CD4-positive, alpha-beta T cell treated with Interleukin-10 for 1 hour (primary cell): ENCODE measurements around the gene NLRP14.

Experiments
- DNase-seq: peaks from one replicate; pipeline ENCODE4 v3.0.0-alpha.2; 2020

The NLRP14 gene

GRCh38 chr11:7020183-7020917 lies at the start of gene NLRP14, which contains the start of gene ZNF214:
Gene NLRP14, plus strand, starts transcription at chr11:7020479. Its CDS starts 18,108 bp downstream, at chr11:7038587.
Gene ZNF214, minus strand, starts transcription at chr11:7020346. Its CDS starts 17,511 bp downstream, at chr11:7002835.
- no peak for DNase-seq

GRCh38 chr11:6979365-6979764 lies 40.9 kb upstream of the NLRP14 start:
- DNase-seq: no peak

GRCh38 chr11:6986487-6986886 lies 33.8 kb upstream of the NLRP14 start:
- no peak for DNase-seq

GRCh38 chr11:6988506-6988905 lies 31.8 kb upstream of the NLRP14 start:
- no peak for DNase-seq

GRCh38 chr11:6991227-6991626 lies 29.1 kb upstream of the NLRP14 start:
- DNase-seq: no peak

- DNase-seq: no peak
These were observed 28.3 kb upstream of the NLRP14 start for GRCh38 chr11:6992026-6992425.

GRCh38 chr11:6992457-6993417 lies 27.5 kb upstream of the NLRP14 start:
- DNase-seq: no peak

GRCh38 chr11:6995703-6996102 lies 24.6 kb upstream of the NLRP14 start:
- no peak for DNase-seq

- DNase-seq: no peak
These were observed 15.8 kb upstream of the NLRP14 start for GRCh38 chr11:7004482-7004881.

- DNase-seq: no peak
These were observed 6.2 kb upstream of the NLRP14 start for GRCh38 chr11:7014118-7014517.

GRCh38 chr11:7016011-7016410 lies 4.3 kb upstream of the NLRP14 start:
- DNase-seq: no peak

GRCh38 chr11:7019500-7020182 lies 638 bp upstream of the NLRP14 start:
- no peak for DNase-seq

GRCh38 chr11:7021318-7021717 lies 1.0 kb downstream of the NLRP14 start:
- DNase-seq: no peak

GRCh38 chr11:7028141-7028540 lies 7.9 kb downstream of the NLRP14 start:
- no peak for DNase-seq

GRCh38 chr11:7030836-7031235 lies 10.6 kb downstream of the NLRP14 start:
- no peak for DNase-seq

- DNase-seq: no peak
These were observed 11.2 kb downstream of the NLRP14 start for GRCh38 chr11:7031471-7031871.

GRCh38 chr11:7032692-7033091 lies 12.4 kb downstream of the NLRP14 start:
- DNase-seq: no peak

- DNase-seq: no peak
These were observed 13.7 kb downstream of the NLRP14 start for GRCh38 chr11:7034019-7034418.

- no peak for DNase-seq
These were observed 26.3 kb downstream of the NLRP14 start for GRCh38 chr11:7046474-7047175.

GRCh38 chr11:7050191-7050590 lies 29.9 kb downstream of the NLRP14 start:
- DNase-seq: no peak

- DNase-seq: no peak
These were observed 36.7 kb downstream of the NLRP14 start for GRCh38 chr11:7056828-7057513.

- no peak for DNase-seq
These were observed 37.4 kb downstream of the NLRP14 start for GRCh38 chr11:7057641-7058040.
